GM21528 (cell line): ENCODE results near the gene IGLON5.

Source experiments
- ATAC-seq: cut with Tn5 transposase; IDR thresholded peaks from one replicate; pipeline ENCODE4 v1.9.1; 2021; ENCODE audit warnings: mild to moderate bottlenecking, moderate library complexity; ENCODE audit not compliant: unreplicated experiment, low FRiP score

IGLON5 gene

DNA sequence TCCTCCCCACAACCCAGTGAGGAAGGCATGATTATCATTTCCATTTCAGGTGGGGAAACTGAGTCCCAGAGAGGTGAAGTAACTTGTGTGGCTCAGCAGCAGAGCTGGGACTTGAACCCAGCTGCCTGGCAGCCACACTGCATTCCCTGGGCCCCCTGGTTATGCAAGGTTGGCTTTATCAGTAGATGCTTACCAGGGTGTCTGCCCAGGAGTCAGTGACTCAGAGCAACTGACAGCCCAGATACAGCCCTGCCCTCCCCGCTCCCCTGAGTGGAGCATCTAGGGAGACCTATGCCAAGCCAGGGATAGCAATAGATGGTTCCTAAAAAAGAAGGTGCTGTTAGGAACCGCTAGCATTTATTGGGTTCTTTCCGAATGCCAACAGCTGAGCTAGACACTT, 5.9 kb downstream of the IGLON5 start:
- no peak for ATAC-seq

DNA sequence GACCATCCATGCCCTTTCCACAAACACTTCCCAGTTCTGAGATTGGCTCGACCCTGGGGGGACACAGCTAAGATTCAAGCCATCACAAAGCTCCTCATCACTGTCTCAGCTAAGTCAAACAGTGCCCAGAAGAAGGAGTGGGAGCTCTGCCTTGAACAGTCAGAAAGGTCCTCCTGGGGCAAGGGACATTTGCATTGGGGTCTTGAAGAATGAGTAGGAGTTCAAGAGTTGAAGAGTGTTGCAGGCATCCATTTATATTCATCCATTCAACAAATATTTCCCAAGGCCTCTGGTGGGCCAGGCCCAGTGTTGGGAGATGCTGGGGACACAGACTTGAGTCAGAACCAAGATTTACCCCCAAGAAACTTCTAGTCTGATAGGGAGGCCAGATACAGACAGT, 6.5 kb downstream of the IGLON5 start:
- no peak for ATAC-seq

DNA sequence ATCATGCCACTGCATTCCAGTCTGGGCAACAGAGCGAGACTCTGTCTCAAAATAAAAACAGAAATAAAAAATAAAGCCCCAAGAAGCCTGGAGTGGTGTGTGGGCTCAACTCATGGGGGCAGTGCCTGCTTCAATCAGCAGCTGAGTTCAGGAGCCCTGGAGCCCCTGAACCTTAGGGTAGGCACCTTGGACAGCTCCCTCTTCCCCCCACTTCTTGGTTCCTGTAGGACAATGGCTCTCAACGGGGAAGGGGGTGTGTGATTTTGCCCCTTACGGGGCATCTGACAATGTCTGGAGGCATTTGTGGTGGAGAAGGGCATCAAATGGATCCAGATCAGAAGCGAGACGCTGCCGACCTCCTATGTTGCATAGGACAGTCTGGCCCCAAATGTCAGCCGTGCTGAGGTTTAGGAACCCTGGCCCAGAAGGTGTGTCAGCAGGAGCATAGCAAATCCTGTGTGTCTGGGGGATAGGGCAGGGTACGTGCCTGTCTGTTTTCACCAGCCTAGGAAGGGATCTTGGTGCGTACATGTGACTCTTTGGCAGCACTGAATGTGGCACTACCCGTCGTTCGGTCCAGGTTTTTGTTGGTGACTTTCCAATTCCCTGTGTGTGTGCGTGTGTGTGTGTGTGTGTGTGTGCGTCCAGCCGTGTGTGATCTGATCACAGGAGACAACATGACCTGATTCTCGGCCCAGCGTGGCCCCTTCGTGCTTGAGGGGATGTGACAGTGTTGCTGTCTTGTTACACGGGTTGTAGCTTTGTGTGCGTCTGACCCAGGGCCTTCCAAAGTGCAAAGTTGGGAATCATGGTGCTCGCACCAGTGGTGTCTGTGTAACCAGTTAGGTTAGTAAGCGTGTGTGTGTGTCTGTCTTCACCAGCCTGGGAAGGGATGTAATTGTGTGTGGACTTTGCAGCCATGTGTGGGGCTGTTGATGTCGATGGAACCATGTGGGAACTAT, 7.5 kb downstream of the IGLON5 start:
- no peak for ATAC-seq

DNA sequence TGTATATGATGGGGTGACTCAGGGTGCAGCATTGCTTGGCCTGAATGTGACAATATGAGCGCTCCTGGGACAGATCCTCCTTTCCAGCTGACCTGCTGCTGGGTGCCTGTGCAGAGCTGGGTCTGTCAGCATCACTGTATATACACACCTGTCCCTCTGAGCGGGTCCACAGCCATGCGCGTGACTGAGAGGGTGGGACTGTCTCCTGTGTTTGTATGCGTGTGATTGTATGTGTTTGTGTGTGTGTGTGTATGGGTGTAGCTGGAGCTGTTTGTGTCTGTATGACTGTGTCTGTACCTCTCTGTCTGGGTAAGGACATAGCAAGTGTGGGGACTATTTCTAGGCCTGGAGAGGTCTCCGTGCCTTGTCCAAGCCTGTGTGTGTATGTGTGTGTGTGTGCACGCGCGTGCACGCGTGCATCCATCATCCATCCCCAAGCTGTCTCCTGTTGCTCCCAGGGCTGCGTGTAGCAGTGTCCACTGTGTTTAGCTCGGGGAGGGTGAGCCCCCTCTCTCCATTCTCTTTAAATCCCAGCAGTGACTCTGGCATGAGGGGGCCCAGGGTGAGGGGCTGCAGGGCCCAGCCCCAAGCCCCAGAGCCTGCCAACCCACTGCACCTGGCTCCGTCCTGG, 8.3 kb downstream of the IGLON5 start:
- ATAC-seq, result no peak

DNA sequence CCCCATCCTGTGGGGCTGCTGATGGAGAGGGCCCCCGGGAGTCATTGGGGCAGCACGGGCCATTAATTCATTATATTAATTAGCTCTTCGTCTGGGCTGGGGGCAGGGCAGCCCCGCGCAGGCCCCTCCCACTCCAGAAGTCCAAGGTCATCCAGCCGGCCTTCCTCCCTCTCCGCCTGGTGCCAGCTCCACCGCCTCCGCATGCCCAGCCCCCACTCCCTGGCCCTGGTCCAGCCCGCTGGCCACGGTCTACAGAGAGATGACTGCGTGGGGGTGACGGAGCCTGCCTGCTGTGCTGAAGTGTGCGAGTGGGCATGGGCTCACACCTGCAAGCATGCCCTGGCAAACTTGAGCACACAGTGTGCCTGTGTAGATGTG, 8.8 kb downstream of the IGLON5 start:
- no peak for ATAC-seq

DNA sequence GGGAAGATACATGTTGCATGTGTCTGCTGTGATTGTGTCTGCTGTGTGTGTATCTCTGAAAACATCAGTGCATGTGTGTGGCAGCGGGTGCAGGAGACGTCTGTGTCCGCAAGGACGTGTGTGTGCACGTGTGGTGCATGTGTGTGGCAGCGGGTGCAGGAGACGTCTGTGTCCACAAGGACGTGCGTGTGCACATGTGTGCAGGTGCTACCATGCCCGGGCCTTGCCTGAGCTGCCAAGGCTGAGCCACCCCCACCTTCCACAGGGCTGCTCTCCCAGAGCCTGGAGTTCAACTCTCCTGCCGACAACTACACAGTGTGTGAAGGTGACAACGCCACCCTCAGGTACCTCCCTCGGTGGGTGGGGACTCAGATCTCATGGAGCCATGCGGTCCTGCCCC, 10.4 kb downstream of the IGLON5 start:
- no peak for ATAC-seq

DNA sequence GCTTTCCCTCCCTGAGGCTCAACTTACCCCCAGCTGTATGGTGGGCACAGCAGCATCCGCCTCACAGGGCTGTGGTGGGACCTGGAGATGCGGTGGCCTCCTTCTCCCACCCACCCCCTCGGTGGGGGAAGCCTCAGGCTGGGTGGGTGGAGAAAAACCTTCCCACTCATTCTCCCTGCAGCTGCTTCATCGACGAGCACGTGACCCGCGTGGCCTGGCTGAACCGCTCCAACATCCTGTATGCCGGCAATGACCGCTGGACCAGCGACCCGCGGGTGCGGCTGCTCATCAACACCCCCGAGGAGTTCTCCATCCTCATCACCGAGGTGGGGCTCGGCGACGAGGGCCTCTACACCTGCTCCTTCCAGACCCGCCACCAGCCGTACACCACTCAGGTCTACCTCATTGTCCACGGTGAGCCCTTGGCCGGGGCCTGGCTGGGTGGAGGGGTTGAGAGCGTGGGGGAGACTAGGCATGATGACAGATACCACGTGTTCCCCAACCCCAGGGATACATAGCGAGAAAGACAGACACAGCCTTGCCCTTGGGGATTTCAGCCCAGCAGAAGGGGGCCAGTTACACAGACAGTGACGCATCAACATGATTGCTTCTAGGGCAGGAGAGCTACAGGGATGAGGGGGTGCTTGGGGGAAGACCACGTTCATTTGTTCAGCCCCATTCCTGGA, 12.2 kb downstream of the IGLON5 start:
- no peak for ATAC-seq

DNA sequence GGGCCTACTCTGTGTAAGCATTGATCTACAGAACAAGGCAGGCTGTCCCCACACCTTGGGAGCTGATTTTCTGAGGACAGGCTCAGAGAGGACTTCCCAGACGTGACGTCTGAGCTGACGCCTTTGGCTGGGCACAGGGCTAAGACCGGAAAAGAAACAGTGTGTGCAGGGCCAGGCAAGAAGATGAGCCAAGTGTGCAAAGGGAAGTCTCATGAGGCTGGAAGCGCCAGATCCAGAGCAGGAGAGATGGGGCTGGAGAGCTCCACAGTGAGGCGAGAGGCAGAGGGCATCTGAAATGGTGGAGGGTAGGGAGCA, 12.7 kb downstream of the IGLON5 start:
- no peak for ATAC-seq

DNA sequence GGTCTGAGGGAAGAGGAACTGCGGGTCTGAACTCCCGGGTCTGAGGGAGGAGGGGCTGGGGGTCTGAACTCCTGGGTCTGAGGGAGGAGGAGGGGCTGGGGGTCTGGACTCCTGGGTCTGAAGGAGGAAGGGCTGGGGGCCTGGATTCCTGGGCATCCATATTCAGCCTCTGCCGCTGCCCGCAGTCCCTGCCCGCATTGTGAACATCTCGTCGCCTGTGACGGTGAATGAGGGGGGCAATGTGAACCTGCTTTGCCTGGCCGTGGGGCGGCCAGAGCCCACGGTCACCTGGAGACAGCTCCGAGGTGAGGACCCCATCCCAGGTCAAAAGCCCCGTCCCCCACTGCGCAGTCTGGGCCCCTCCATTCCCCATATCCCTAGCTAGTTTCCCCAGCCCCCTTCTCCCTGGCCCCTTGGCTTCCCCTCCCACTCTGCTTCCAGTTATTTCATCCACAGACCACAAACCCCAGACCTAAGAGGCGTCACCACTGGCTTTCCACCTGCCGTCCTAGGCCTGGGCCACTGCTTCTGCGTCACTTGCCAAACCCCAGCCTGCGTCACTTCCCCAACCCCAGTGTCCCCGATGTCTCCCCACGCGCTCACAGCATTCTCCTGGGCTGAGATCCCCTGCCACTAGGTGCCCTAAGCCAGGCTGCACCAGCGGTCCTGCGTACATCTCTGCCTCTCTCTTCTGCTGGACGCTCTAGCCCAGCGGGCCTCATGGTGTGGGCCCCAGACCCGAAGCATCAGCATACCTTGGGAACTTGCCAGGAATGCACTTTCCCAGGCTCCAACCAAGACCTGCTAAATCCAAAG, 13.9 kb downstream of the IGLON5 start:
- ATAC-seq, result no peak

DNA sequence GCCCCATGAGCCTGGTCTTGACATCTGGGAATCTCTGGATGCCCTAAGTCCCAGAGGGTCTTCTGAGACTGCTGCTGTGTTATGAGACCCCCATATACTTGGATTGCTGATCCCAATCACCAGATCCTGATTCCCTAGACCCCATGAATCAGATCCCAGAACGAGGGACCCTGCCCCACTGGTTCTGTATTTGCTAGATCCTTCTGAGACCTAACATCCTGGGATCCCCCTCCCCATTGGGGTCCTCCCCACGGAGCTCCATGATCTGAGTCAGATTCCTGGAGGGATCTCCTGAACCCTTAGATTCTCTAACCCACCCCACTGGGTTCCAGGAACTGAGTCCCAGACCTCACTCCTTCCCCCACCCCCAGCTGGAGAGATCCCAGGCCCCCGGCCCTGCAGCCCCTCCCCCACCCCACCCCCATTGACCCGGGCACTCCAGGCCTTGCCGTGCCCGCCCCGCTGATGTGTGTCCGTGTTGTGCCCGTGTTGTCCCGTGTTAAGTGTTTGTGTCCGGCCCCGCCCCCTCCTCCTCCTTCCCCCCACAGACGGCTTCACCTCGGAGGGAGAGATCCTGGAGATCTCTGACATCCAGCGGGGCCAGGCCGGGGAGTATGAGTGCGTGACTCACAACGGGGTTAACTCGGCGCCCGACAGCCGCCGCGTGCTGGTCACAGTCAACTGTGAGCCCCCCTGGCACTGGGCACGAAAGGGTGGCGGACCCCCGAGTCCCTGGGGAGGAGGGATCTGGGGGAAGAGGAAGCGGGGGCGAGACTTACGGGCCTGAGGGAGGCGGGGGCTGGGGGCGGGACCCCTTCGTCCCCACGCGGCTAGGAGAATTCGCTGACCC, 15.0 kb downstream of the IGLON5 start:
- no peak for ATAC-seq

DNA sequence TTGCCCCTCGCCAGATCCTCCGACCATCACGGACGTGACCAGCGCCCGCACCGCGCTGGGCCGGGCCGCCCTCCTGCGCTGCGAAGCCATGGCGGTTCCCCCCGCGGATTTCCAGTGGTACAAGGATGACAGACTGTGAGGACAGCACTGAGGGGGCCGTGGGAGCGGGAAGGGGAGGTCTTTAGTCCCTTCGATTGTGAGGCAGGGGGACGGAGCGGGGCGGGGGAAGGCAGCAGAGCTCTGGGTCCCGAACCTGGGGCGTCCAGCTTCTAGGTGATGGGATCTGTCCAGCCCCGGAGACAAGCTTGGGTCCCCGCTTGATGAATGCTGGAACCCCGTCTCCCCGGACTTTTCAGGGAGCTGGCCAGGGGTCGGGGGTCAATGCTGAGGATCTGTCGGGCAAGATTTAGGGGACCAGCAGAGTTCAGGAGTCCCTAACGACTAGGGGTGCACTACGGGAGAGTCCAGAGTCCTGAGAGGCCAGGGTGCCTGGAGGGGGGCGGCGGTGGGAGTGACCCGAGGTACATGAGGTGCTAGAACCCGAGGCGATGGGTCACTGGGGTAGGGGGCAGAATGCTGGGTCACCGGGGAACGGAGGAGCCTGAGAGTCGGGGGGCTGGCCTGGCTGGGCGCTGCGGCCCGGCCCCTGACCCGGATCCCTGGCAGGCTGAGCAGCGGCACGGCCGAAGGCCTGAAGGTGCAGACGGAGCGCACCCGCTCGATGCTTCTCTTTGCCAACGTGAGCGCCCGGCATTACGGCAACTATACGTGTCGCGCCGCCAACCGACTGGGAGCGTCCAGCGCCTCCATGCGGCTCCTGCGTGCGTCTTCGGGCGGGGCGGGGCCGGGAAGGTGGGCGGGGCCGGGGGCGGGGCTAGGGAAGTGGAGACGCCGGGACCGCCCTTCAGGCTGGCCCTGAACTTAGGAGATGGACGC, 15.9 kb downstream of the IGLON5 start:
- no peak for ATAC-seq

DNA sequence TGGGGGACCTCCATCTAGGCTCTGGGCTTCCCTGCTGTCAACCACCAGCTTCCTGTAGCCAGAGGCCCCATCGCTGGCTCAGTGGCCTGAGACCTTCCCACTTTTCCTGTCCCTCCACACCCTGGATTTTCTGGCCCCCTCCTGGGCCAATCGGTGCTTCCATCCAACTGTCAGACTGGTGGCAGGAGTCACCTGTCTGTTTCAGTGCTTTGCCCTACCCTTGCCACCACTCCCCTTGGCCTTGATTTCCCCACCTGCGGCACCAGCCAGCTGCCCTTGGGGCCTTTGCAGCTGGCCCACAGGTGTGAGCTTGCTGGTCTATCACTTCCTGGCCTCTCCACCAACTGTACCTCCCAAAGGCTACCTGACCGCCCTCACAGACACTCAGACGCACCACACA, 18.0 kb downstream of the IGLON5 start:
- no peak for ATAC-seq

DNA sequence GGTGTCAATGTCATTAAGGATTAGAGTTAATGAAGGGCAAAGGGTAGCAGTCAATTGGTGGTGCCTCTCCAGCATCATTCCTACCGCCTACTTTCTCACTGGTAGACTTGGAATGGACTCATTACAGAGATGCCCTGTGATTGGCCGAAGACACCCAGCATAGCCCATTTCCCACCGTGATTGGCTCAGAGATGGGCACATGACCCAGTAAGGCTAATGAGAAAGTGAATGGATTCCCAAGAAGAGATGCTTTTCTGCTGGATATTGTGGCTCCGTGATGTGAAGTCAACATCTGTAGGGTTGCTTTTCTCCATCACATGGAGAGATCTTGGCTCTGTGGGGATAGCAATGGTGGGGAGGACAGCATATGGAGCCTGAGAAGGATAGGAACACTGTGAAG, 18.9 kb downstream of the IGLON5 start:
- ATAC-seq, result no peak

DNA sequence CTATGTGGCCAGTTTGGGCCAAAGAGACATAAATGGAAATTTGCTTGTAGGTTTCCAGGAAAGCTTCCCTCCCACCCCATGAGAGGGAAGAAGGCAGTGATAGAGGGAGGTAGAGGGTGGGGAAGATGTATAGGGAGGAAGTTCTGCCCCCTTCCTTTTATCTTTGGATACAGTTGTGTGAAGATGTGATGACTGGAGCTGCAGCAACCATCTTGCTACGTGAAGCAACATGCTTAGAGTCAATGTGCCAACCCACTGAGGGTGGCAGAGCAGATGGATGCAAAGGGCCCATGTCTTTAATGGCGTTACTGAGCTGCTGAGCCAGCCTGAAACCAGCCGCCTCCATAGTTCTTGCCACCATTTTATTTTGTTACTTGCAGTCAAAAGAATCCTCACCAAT, 19.7 kb downstream of the IGLON5 start:
- ATAC-seq, result no peak

DNA sequence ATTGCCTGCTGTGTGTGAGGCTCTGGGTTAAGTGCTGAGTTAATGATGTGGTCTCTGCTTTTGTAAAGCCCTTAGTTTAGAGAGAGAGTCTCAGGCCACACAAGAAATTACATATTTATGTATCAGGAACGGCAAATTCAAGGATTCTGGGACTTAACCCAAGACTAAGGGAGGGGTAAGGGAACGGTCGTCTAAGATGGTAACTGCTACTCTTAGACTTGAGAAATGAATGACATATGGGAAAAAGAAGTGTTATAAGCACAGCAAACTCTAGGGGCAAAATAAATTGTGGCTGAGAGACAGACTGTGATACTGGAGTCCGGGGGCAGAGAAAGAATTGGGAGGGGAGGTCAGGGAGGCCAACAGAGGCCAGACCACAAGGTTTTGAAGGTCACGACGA, 20.3 kb downstream of the IGLON5 start:
- ATAC-seq, result no peak

DNA sequence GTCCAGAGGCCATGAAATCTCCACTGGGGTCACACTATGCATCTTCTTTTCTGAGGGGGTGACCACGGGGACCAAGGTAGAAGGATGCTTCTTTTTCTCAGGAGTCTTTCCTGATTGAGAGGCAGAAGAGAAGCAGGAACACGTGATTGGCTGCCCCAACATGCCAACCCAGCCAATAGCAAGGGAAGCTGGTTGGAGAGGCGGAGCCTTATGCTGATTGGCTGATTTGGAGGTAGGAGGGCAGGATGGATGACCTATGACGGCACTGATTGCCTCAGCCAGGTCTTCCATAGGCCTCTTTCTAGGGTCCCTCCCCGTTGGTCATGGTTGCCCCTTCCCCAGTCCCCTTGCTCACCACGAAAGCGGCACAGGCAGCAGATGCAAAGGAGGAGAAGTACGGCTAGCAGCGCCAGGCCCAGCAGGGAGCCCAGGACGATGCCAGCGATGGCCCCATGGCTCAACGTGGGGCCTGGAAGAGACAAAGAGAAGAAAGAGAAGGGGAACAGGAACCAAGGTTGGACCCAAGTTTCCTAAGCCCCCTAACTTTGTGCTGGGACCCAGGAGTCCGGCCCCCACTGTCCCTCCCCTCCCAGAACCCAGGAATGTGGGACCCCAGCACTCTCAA, 22.5 kb downstream of the IGLON5 start:
- no peak for ATAC-seq

DNA sequence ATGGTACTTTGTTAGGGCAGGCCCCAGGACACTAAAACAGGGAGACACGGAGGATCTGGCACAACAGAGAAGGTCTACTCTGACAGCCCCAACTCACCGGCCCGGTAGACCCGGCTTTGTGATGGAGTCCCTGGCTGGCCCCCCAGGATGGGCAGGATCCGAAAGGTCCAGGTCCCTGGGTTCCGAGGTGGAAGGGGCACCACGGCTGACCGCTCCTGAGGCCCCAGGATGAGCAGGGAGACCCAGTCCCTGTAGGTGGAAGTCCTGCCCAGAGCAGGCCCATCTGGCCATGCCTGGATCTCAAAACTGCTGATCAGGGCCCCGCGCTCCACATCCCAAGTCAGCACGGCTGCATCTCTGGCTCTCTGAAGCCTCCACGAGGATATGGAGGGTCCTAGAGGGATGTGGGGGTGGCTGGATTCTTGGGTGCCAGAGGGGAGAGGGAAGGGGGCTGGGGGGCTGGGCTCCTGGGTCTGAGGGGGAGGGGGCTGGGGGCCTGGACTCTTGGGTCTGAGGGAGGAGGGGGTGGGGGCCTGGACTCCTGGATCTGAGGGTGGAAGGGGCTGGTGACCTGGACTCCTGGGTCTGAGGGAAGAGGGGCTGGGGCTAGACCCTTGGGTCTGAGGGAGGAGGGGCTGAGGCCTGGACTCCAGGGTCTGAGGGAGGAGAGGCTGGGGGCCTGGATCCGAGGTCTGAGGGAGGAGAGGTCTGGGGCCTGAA, 25.9 kb downstream of the IGLON5 start:
- ATAC-seq, result no peak
